ENCODE data around the gene PPP4R2.

DNA sequence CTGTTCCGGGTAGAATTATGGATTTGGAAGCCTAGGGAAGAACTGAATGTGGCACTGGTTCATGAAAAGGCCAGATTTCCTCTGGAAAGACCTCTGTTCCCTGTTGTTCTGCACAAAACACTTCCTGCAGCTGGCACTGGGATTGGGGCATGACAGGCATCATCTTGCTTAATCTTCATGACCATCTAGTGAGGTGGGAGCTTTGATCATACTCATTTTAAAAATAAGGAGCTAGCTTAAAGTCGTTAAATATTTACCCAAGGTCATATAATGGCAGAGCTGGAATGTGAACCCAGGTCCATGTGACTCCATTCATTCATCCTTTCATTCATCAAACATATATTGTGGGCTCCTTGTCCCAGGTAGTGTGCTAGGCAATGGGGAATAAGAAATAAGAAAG lies 105.3 kb downstream of the PPP4R2 start:
- TF ChIP-seq, protein P1, sequence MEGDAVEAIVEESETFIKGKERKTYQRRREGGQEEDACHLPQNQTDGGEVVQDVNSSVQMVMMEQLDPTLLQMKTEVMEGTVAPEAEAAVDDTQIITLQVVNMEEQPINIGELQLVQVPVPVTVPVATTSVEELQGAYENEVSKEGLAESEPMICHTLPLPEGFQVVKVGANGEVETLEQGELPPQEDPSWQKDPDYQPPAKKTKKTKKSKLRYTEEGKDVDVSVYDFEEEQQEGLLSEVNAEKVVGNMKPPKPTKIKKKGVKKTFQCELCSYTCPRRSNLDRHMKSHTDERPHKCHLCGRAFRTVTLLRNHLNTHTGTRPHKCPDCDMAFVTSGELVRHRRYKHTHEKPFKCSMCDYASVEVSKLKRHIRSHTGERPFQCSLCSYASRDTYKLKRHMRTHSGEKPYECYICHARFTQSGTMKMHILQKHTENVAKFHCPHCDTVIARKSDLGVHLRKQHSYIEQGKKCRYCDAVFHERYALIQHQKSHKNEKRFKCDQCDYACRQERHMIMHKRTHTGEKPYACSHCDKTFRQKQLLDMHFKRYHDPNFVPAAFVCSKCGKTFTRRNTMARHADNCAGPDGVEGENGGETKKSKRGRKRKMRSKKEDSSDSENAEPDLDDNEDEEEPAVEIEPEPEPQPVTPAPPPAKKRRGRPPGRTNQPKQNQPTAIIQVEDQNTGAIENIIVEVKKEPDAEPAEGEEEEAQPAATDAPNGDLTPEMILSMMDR (IDR thresholded peaks at IDR 0.05) = no peak
- TF ChIP-seq EZH2 (IDR thresholded peaks at IDR 0.05; ENCODE audit: borderline replicate concordance, insufficient read depth, low read depth, low read length, poor library complexity, severe bottlenecking) = no peak
